NT2/D1 (cell line): ENCODE results near the gene INPP4B.

Experiments
- SUZ12 ChIP-seq: IDR thresholded peaks from 2 replicates; pipeline ENCODE4 v1.6.1; 2011; ENCODE audit not compliant: insufficient read length, insufficient read depth; ENCODE audit errors: extremely low read depth
- ZNF274 ChIP-seq: IDR thresholded peaks from 2 replicates; pipeline ENCODE4 v1.6.1; 2011; ENCODE audit warnings: mild to moderate bottlenecking, low read depth, low read length

GRCh38 chr4:142582340-142582739, 263.8 kb downstream of the INPP4B start:
- TF ChIP-seq ZNF274 = no peak
- TF ChIP-seq SUZ12 = no peak
